Stimulated activated CD4-positive, alpha-beta T cell treated with anti-CD3 and anti-CD28 coated beads, Interleukin-2, amount 100 ng/mL, for 4 hours (primary cell): Measurements from ENCODE around the gene GPATCH1.
"Not testable (repeated sequence)": the region's sequence is repeated elsewhere in the genome, so short reads cannot be mapped to it uniquely, and the experiment has no call there.

ENCODE experiments used
- DNase-seq: peaks from one replicate; pipeline ENCODE4 v3.0.0-alpha.2; 2020; ENCODE audit warnings: low read depth

The GPATCH1 gene

DNA sequence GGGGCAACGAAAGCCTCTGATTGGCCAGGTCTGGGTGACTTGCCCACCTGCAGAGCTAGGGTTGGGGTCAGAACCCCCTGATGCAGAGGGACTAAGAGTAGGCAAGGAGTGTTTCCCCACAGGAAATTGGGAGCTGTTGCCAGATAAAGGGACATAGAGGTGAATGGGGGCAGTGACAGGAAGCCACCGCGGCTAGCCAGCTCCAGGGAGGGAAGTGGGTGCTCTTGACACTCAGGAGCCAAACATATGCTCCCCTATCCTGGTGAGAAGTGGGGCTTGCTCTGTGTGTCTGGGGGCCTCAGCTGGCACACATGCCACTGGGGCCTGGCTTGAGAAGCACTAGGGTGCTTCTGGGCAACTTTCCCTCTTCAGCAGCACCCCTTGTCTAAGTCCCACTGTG lies 76.9 kb downstream of the GPATCH1 start:
- DNase-seq, result no peak

GRCh38 chr19:33158365-33158764 lies 77.4 kb downstream of the GPATCH1 start:
- no peak for DNase-seq

DNA sequence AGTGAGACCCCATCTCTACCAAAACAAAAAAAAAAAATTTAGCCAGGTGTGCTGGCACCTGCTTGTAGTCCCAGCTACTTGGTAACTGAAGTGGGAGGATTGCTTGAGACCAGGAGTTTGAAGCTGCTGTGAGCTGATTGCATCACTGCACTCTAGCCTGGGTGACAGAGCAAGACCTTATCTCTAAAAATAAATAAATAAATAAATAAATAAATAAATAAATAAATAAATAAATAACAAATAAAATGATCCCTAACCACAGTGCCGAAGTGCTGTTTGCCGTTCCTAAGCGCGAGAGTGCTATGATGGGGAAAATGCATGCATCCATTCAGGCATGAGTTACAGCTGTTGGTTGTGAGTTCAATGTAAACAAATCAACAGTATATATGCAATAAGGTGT lies 78.2 kb downstream of the GPATCH1 start:
- no peak for DNase-seq

GRCh38 chr19:33159893-33160292 lies 78.9 kb downstream of the GPATCH1 start:
- DNase-seq, result no peak

DNA sequence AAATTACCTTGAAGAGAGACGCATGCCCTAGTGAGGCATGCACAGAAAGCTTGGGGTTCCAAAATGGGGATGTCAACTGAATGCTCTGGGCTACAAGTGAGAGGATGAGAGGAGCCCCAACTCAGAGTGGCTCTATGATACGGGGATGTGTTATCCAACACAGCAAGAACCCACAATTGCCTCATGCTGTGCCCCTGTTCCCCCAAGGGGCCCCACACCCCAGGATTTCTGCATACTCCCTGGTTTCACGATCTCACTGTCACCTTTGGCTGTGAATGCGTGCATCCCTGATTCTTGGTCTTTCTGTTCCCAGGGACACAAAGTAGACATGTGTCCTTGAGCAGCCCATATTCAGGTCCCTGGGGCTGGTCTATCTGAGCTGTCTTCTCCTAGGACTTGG lies 80.2 kb downstream of the GPATCH1 start:
- no peak for DNase-seq

GRCh38 chr19:33163481-33163880 lies 82.5 kb downstream of the GPATCH1 start:
- no peak for DNase-seq

- not testable (repeated sequence) for DNase-seq
Observed at GRCh38 chr19:33166037-33166436, 85.1 kb downstream of the GPATCH1 start.

DNA sequence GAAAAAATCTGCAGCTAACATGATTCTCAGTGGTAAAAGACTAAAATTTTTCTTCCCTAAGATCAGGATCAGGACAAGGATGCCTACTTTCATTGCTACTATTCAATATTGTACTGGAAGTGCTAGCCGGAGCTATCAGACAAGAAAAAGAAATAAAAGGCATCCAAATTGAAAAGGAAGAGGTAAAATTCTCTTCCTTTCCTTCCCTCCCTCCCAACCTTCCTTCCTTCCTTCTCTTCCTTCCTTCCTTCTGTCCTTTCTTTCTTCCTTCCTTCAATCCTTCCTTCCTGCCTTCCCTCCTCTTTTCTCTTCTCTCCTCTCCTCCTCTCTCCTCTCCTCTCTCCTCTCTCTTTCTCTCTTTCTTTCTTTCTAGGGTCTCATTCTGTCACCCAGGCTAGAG lies 86.5 kb downstream of the GPATCH1 start:
- DNase-seq, result no peak

DNA sequence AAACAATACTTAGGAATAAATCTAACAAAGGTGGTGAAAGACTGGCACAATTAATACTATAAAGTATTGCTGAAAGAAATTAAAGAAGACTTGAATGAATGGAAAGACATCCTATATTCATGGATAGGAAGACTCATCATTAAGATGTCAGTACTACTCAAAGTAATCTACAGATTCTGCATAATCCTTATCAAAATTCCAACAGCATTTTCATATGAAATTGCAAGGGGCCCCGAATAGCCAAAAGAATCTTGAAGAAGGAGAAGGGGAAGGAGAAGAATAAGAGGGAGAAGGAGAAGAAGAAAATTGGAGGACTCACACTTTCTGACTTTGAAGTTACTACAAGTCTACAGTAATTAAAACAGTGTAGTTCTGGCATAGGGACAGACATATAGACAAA lies 87.5 kb downstream of the GPATCH1 start:
- DNase-seq, result no peak

GRCh38 chr19:33171222-33171795 lies 90.3 kb downstream of the GPATCH1 start:
- DNase-seq, result no peak

DNA sequence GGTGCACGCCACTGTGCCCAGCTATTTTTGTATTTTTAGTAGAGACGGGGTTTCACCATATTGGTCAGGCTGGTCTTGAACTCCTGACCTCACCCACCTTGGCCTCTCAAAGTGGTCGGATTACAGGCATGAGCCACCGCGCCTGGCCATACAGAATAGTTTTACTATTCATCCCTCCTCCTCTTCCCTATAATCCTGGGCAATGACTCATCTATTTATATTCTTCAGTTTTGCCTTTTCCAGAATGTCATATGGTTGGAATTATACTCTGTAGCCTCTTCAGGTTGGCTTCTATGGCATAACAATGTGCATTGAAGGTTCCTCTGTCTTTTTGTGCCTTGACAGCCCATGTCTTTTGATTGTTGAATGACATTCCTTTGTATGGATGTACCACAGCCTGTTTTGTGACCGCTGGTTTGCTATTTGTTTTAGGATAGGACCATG lies 91.0 kb downstream of the GPATCH1 start:
- no peak for DNase-seq

- DNase-seq, result no peak
Observed at GRCh38 chr19:33174186-33174585, 93.2 kb downstream of the GPATCH1 start.

- no peak for DNase-seq
Observed at GRCh38 chr19:33175156-33175782, 94.3 kb downstream of the GPATCH1 start.

GRCh38 chr19:33175886-33176669 lies 95.1 kb downstream of the GPATCH1 start:
- no peak for DNase-seq

DNA sequence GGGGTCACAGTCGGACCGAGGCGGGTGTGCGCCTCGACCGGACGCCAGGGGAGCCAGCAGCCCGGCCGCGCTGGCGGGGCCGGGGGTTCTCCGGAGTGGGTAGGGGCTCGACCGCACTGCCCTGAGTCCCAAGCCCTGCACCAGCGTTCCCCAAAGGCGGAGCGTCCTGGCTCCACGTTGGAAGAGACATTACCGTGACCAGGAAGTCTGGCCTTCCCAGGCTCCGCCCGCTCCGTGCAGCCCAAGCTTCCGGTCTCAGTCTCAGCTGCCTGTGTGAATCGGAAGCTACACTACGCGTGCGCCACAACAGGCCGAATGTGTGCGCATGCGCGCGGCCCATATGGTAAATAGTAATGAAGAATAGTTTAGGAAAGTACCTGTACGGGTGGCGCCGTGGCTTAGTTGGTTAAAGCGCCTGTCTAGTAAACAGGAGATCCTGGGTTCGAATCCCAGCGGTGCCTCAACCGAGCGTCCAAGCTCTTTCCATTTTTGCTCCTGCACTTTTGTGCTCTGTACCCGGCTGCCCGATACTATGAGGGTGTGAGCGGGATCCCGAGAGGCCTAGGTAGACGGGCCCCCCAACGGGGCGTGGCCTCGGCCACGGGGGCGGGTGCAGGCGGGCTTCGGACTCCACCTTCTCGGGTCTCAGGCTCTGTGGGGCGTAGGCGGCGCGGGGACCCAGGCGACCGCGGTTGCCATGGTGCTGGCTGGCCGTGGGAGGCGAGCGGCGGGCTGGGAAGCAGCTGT lies 95.9 kb downstream of the GPATCH1 start:
- DNase-seq, result peak; percentile 98

DNA sequence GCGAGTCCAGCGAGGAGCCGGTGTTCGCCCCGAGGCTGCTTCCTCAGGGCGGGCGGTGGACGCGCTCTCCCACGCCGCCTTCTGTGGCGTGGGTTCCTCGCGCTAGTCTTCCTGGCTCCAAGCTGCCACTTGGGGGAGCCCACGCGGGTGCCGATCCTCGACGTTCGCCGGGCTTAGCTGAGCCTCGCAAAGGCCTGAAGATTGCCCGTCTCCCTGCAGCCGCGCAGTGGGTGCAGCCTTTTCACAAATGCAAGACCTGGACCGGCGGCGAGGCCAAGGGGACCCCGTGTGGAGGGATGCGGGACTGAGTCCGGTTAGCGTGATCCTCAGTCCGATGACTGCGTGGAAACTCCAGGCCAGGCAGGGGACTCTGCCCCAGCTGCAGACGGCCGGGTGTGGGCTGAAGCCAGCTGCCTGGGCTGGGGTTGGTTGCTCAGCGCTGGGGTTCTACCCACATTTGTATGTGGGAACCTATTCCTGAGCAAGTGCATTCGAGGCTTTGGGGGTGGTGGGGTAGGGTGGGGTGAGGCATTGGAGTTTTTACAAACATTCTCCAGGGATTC lies 96.5 kb downstream of the GPATCH1 start:
- DNase-seq, result no peak
